Cardiac muscle cell (in vitro differentiated cells and primary cell): ENCODE results near the gene STK10. TPM values are rescaled to one million over a fixed set of nuclear protein-coding genes. Genes with fewer than 3 reads are reported as not detected.
A peak's percentile ranks its signal among the peaks of the same experiment; 100 is the strongest.

Experiments
- DNase-seq, 2 donors: peaks; one replicate each; pipeline versions ENCODE4 v3.0.0 to v3.0.0-alpha.2; 2010 to 2017; ENCODE audit warnings: low read depth in 1 of 2, low spot score in 1 of 2
- H3K27ac ChIP-seq: fragments of 200-600 bp; sonication (generic); 2 replicates; pipeline ENCODE4 v1.5.1; 2016
- H3K27me3 ChIP-seq: fragments of 200-600 bp; sonication (generic); 2 replicates; pipeline ENCODE4 v1.6.0; 2016; ENCODE audit warnings: control low read depth
- H3K36me3 ChIP-seq: fragments of 200-600 bp; sonication (generic); 2 replicates; pipeline ENCODE4 v1.5.1; 2016; ENCODE audit warnings: control low read depth
- H3K4me1 ChIP-seq: fragments of 200-600 bp; sonication (generic); 2 replicates; pipeline ENCODE4 v1.8.1; 2017; ENCODE audit warnings: low read depth, mild to moderate bottlenecking, mixed run types
- H3K4me3 ChIP-seq: fragments of 200-600 bp; sonication (generic); 2 replicates; pipeline ENCODE4 v1.5.1; 2016; ENCODE audit warnings: mild to moderate bottlenecking
- H3K9me3 ChIP-seq: fragments of 200-600 bp; sonication (generic); 2 replicates; pipeline ENCODE4 v1.5.1; 2017; ENCODE audit warnings: low read depth, mild to moderate bottlenecking, control low read depth
- polyA plus RNA-seq: library from polyadenylated mRNA; unstranded; fragments of >200 nt; fragmentation: Nextera tagmentation; extraction: Ambion mirVana; gene quantifications from 2 replicates; pipeline ENCODE4 v1.2.1, GENCODE V29; 2016
- total RNA-seq: library from RNA; depleted of rRNA; stranded (reverse); fragments of >200 nt; gene quantifications from 2 replicates; pipeline ENCODE4 v1.2.3, GENCODE V29; 2016
- TF ChIP-seq, protein P1 (sequence below): IDR thresholded peaks from 2 replicates; pipeline ENCODE4 v1.5.1; 2012; ENCODE audit warnings: low read depth, mild to moderate bottlenecking, low read length

The STK10 gene
- total and polyA plus RNA-seq, 2 experiments from 2014 or later, result 10.8 to 16.4 TPM

DNA sequence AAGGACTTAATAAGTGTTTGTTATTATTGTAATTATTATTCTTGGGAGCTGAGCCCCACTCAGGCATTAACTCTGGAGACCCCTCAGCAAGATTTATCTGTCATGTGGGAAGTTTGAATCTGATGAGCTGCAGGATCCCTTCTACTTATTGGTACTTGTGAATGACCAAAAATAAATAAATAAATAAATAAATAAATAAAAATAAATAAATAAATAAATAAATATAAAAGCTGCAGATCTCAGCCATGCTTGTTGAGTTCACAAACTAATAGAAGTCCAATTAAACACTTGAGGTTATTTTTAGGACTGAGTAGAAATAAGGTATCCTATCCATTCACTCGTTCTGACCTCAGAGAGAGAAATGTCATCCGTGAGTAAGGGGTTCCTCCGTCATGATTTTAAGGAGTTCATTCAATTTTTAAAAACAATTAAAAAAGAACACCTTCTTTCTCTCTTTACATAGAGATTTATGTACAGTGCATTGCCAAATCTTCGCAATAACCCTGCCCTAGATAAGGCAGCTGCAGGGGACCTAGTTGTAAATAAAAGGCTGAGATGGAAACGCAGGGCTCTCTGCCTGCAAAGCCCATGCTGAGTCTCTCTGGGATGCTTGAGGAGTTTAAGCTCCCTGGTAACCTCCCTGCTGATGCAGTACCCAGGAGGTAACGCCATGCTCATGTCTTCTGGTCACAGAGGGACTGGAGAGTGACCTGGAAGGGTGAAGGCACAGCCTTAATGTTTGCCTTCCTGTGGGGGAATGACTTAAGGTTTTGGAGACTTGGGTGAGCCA is 7.2 kb upstream of the STK10 start:
- TF ChIP-seq, protein P1, sequence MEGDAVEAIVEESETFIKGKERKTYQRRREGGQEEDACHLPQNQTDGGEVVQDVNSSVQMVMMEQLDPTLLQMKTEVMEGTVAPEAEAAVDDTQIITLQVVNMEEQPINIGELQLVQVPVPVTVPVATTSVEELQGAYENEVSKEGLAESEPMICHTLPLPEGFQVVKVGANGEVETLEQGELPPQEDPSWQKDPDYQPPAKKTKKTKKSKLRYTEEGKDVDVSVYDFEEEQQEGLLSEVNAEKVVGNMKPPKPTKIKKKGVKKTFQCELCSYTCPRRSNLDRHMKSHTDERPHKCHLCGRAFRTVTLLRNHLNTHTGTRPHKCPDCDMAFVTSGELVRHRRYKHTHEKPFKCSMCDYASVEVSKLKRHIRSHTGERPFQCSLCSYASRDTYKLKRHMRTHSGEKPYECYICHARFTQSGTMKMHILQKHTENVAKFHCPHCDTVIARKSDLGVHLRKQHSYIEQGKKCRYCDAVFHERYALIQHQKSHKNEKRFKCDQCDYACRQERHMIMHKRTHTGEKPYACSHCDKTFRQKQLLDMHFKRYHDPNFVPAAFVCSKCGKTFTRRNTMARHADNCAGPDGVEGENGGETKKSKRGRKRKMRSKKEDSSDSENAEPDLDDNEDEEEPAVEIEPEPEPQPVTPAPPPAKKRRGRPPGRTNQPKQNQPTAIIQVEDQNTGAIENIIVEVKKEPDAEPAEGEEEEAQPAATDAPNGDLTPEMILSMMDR, result no peak
- H3K27ac ChIP-seq, result no peak overlapping the region
- no peaks in the 10 kb centered on the region for H3K27me3 ChIP-seq
- H3K4me3 ChIP-seq, result no peak overlapping the region
- H3K9me3 ChIP-seq, result no peaks in the 10 kb centered on the region
- H3K4me1 ChIP-seq, result peaks cover 7% of the 10 kb centered on the region
- no peak for DNase-seq
- H3K36me3 ChIP-seq, result no peaks in the 10 kb centered on the region

DNA sequence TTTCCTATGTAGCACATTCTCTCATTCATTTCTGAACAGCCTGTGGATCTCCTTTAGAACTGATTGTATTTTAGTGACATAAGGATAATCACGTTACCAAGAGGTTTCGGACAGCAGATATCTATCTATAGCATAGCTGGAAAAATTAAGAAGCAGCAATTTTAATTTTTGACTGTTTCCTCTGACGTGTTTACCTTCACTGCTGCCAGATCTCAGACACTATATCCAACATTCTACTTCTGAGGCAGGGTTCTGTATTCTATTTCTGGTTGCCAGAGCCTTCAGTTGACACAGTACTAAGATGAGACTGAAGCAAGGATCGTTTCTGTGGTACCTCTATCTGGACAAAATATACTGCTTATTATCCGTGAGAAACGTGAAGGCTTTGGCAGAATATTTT is 5.8 kb upstream of the STK10 start, which contains the start of gene EFCAB9:
Gene EFCAB9 (plus strand): TSS at position 301 of the 400 bp plus-strand sequence. CDS start 1 bp downstream, at position 302.
- Histone ChIP-seq H3K4me1 (peaks cover 7% of the 10 kb centered on the region), H3K27me3 (no peaks in the 10 kb centered on the region), H3K9me3 (no peaks in the 10 kb centered on the region), H3K27ac (no peak within 1 kb of the TSS), H3K4me3 (no peak within 1 kb of the TSS), H3K36me3 (no peaks in the 10 kb centered on the region)
- TF ChIP-seq, protein P1, result no peak
- no peak for DNase-seq

DNA sequence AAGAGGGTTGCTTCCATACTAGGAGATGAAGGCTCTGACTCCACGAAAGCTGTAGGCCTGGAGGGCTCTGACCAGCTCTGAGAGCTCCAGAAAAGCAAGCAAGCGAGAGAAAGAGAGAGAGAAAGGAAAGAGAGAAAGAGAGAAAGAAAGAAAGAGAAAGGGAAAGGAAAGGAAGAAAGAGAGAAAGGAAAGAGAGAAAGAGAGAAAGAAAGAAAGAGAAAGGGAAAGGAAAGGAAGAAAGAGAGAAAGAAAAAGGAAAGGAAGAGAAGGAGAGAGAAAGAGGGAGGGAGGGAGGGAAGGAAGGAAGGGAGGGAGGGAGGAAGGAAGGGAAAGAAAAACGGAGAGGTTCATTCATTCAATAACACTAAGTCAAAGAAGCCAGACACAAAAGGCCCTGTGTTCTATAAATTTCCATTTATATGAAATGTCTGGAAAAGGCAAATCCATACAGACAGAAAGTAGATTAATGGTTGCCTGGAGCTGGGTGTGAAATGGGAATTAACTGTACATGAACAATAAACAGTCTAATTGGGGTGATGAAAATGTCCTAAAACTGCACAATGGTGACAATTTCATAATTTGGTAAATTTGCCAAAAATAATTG is 1.8 kb upstream of the STK10 start:
- H3K27ac ChIP-seq, result no peak overlapping the region
- no peaks in the 10 kb centered on the region for H3K36me3 ChIP-seq
- H3K4me3 ChIP-seq, result no peak overlapping the region
- peaks cover 2% of the 10 kb centered on the region for H3K4me1 ChIP-seq
- no peak for DNase-seq
- H3K9me3 ChIP-seq, result no peaks in the 10 kb centered on the region
- TF ChIP-seq, protein P1, result no peak
- no peaks in the 10 kb centered on the region for H3K27me3 ChIP-seq

DNA sequence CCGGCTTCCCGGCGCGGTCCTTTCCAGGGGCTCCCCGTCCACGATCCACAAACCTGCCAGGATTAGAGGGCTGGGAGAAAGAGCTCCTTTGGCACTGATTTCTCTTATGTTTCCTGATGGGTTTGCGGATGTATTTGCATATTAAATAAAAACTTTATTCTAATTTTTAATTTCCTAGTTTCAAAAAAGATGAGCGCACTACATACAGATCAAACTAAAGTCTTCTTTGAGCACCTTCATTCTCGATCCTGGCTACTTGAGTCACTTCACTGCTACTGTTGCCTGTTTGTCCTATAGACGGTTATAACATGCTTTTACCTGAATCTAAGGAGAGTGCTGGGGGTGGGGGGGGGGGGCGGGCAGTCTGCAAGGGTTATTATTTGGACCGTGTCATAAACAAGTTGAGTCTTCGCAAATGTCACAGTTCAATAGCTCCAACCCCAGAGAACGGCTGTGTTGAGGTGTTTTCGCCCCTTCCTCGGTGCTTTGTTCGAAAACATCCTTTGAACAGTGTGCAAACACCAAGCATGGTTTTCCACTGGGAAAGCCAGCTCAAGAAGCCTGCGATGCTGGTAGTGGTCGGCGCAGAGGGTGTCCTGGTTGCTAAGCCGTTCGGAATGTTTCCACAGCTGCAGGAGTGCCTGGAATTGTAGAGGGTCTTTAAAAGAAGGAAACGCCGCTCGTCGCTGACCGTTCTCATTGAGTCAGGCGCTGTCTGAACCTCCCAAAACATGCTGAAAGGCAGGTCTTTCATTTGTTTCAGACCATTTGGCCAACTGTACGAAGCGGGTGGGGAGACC is 1.1 kb upstream of the STK10 start:
- peak in 1 of 2 donors; percentile 48 for DNase-seq

More for the DNA sequence above, 1.1 kb upstream of the STK10 start:
- TF ChIP-seq, protein P1, result no peak
- Histone ChIP-seq H3K27ac (no peak overlapping the region), H3K9me3 (no peaks in the 10 kb centered on the region), H3K27me3 (no peaks in the 10 kb centered on the region), H3K36me3 (no peaks in the 10 kb centered on the region), H3K4me1 (no peaks in the 10 kb centered on the region), H3K4me3 (peak overlapping the region; percentile 56)
